ENCODE data around the gene RUNDC3A.
"Not testable (repeated sequence)": the region's sequence is repeated elsewhere in the genome, so short reads cannot be mapped to it uniquely, and the experiment has no call there.

DNA sequence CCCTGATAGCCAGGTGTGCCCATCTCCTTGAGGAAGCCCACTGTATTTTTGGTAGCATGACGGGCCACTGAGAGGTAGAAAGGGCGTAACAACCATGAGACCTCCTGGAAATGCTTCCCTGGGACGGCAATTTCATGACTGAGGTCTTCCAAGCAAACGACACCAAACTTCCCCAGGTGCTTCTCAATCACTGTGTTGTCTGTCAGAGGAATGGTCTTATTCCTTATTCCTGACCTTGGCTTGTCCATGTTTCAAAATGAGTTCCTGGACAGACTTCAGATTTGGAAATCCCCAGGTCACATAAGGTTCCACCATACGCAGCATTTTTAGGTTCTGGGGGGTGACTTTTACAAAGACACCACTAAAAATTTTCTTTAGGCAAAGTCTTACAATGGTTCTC, 56.6 kb downstream of the RUNDC3A start:
- not testable (repeated sequence) for TF ChIP-seq EZH2 (IDR thresholded peaks at IDR 0.05); POLR2AphosphoS5 (IDR thresholded peaks at IDR 0.05; ENCODE audit: borderline replicate concordance, low read depth, low read length)

Data from SK-N-MC (cell line).